HEK293T (cell line): ENCODE results near the gene ACVR2B.

Experiments
- ARNT ChIP-seq: fragments of 450-650 bp; IDR thresholded peaks from 2 replicates; pipeline ENCODE4 v1.6.1; 2017; ENCODE audit warnings: mild to moderate bottlenecking
- BHLHE40 ChIP-seq: fragments of 450-650 bp; IDR thresholded peaks from 2 replicates; pipeline ENCODE4 v1.6.1; 2016; ENCODE audit warnings: mild to moderate bottlenecking, moderate library complexity, borderline replicate concordance
- ELF4 ChIP-seq: fragments of 450-650 bp; IDR thresholded peaks from 2 replicates; pipeline ENCODE4 v1.6.1; 2017; ENCODE audit warnings: antibody characterized with exemption
- FOXA1 ChIP-seq: fragments of 450-650 bp; IDR thresholded peaks from 2 replicates; pipeline ENCODE4 v1.6.1; 2016; ENCODE audit warnings: mild to moderate bottlenecking
- FOXK2 ChIP-seq: fragments of 450-650 bp; IDR thresholded peaks from 2 replicates; pipeline ENCODE4 v1.6.1; 2016; ENCODE audit warnings: mild to moderate bottlenecking
- FOXM1 ChIP-seq: fragments of 450-650 bp; IDR thresholded peaks from 2 replicates; pipeline ENCODE4 v1.6.1; 2017; ENCODE audit warnings: mild to moderate bottlenecking, borderline replicate concordance
- LEF1 ChIP-seq: fragments of 450-650 bp; IDR thresholded peaks from 2 replicates; pipeline ENCODE4 v1.6.1; 2017; ENCODE audit warnings: mild to moderate bottlenecking, borderline replicate concordance
- NFRKB ChIP-seq: fragments of 450-650 bp; IDR thresholded peaks from 2 replicates; pipeline ENCODE4 v1.6.1; 2016; ENCODE audit warnings: mild to moderate bottlenecking, moderate library complexity
- PKNOX1 ChIP-seq: fragments of 450-650 bp; IDR thresholded peaks from 2 replicates; pipeline ENCODE4 v1.6.1; 2016
- SP1 ChIP-seq: fragments of 450-650 bp; IDR thresholded peaks from 2 replicates; pipeline ENCODE4 v1.6.1; 2017

DNA sequence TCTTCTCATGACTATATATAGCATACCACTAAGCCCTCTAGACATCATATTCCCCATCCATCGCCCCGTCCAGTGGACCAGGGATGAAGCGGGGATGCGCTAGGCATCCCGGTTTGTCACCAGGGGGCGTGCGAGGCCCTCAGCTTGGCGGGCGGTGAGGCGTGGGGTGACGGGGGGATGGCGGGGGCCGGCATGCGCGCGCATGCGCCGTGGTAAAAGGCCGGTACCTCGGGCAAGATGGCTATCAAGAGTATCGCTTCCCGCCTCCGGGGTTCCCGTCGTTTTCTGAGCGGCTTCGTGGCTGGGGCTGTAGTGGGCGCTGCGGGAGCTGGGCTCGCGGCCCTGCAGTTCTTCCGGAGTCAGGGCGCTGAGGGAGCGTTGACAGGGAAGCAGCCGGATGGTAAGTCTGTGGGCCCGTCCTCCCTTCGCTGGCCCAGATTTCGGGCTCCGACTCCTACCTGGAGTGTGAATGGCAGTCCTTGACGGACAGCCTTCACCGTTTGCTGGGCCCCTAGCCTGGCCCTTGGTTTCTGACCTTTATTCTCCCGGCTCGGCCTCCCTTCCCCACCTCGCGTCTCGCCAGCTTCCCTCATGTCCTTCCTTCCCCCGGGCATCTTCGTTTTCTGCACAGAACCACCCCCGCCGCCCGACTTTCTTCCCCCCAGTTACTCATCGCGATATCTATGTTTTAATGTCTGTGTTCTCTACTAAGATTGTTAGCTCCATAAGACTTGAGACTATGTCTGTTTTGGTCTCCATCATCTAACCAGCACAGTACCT, 42.6 kb downstream of the ACVR2B start, which contains the start of gene EXOG:
- TF ChIP-seq FOXA1, result no peak
- no peak for TF ChIP-seq FOXK2
- TF ChIP-seq SP1, result no peak
- TF ChIP-seq ELF4, result no peak
- no peak for TF ChIP-seq FOXM1
- no peak for TF ChIP-seq NFRKB
- TF ChIP-seq ARNT, result no peak
- TF ChIP-seq BHLHE40, result no peak
- TF ChIP-seq LEF1, result no peak
- peak; percentile 73 for TF ChIP-seq PKNOX1
